Measurements from ENCODE around the gene RIMBP2. TPM values are rescaled to one million over a fixed set of nuclear protein-coding genes. Genes with fewer than 3 reads are reported as not detected.

Gene RIMBP2
- total and polyA plus RNA-seq, 9 of the 15 experiments (the other 6 are each of a cell fraction or from before 2014, with no cell fraction given): not detected

- no peak overlapping the region for H3K27ac ChIP-seq (ENCODE audit: extremely low read depth, low read depth, low read length)
- in situ Hi-C loops (cut with MboI) (no loop called here), intact Hi-C loops (cut with micrococcal nuclease) (no loop called here)
- H3K9ac ChIP-seq (ENCODE audit: insufficient read depth in 1 of 2, low read depth in 2 of 2, low read length in 2 of 2): no peak overlapping the region
- CTCF ChIA-PET (ENCODE audit: low intra/inter-chr PET ratio): no interaction called here
- H3K27me3 ChIP-seq (ENCODE audit: control insufficient read depth in 2 of 2, insufficient read depth in 2 of 2, low read length in 2 of 2): peaks cover 35 to 78% of the 10 kb centered on the region in 2 experiments
- no peak overlapping the region for H3K4me2 ChIP-seq (ENCODE audit: insufficient read depth, low read length)
- no peaks in the 10 kb centered on the region for H3K79me2 ChIP-seq (ENCODE audit: control insufficient read depth, insufficient read depth, low read length)
- H3K9me3 ChIP-seq (replicated peaks; ENCODE audit: control insufficient read depth, insufficient read depth, low read depth, low read length): no peaks in the 10 kb centered on the region
- H3K4me1 ChIP-seq (replicated peaks in 1 of 2; ENCODE audit: control insufficient read depth in 2 of 2, insufficient read depth in 2 of 2, low read length in 2 of 2): peaks cover 0 to 7% of the 10 kb centered on the region in 2 experiments; a peak in 2 of 5 replicates
- DNase-seq (ENCODE audit: extremely low read depth in 1 of 4, low spot score in 3 of 4) (no peak), FAIRE-seq (no peak), ATAC-seq (peak; percentile 60)
- TF ChIP-seq ZZZ3 (IDR thresholded peaks at IDR 0.05): no peak
- no peak for TF ChIP-seq GTF2A2 (tag; IDR thresholded peaks at IDR 0.05)
- no peak for TF ChIP-seq NFRKB (IDR thresholded peaks at IDR 0.05; ENCODE audit: low read depth)
- H3K4me3 ChIP-seq: no peak overlapping the region
- H3K36me3 ChIP-seq (ENCODE audit: control insufficient read depth, insufficient read depth, low read length): no peaks in the 10 kb centered on the region
- no TSS peak for BruUV-seq (replicated peaks)
- WGBS (ENCODE audit: insufficient coverage, low coverage, missing lambda C conversion rate): 3% methylated on average over 33 of the region's 51 CpGs
- POLR2A ChIA-PET: no interaction called here
- H4K20me1 ChIP-seq (replicated peaks; ENCODE audit: control insufficient read depth, insufficient read depth, low read length): 0 out of 2 replicates have a peak, but pooled peaks cover 4% of the 10 kb centered on the region
- H2AFZ ChIP-seq (ENCODE audit: low read depth, low read length): no peak overlapping the region
- no peaks in the 10 kb centered on the region for H3K9me1 ChIP-seq (ENCODE audit: control insufficient read depth, insufficient read depth, low read length)
Observed at GRCh38 chr12:130423991-130424857, 291.9 kb downstream of the RIMBP2 start.

DNA sequence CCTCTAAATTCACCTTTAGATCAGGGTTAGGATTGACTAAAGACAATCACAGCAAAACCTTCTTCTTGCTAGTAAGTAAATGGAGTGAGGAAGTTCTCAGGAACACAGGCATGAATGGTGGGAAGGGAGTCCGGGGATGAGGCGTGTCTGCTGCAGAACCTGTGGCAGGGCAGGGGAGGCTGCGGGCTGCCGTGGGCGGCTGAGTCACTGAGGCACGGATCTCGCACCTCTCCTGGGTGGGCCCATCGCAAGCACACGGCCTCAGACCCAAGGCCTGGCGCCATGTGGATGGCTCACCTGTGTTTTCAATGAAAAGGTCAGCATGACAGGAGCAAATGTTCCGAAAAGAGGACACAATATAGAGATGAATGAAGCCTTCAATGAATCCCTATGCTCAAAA is 293.0 kb downstream of the RIMBP2 start:
- no peak overlapping the region for H3K4me3 ChIP-seq
- DNase-seq (ENCODE audit: extremely low read depth in 1 of 4, low spot score in 3 of 4) (no peak), ATAC-seq (no peak), FAIRE-seq (no peak)
- 0 out of 2 replicates have a peak, but pooled peaks cover 4% of the 10 kb centered on the region for H4K20me1 ChIP-seq (replicated peaks; ENCODE audit: control insufficient read depth, insufficient read depth, low read length)
- intact Hi-C loops (cut with micrococcal nuclease) (no loop called here), in situ Hi-C loops (cut with MboI) (no loop called here)
- peaks cover 0 to 7% of the 10 kb centered on the region in 2 experiments; a peak in 2 of 5 replicates for H3K4me1 ChIP-seq (replicated peaks in 1 of 2; ENCODE audit: control insufficient read depth in 2 of 2, insufficient read depth in 2 of 2, low read length in 2 of 2)
- H3K27me3 ChIP-seq (ENCODE audit: control insufficient read depth in 2 of 2, insufficient read depth in 2 of 2, low read length in 2 of 2): peaks cover 33 to 78% of the 10 kb centered on the region in 2 experiments
- no peaks in the 10 kb centered on the region for H3K9me3 ChIP-seq (replicated peaks; ENCODE audit: control insufficient read depth, insufficient read depth, low read depth, low read length)
- POLR2A ChIA-PET: no interaction called here
- H3K9me1 ChIP-seq (ENCODE audit: control insufficient read depth, insufficient read depth, low read length): no peaks in the 10 kb centered on the region
- H3K9ac ChIP-seq (ENCODE audit: insufficient read depth in 1 of 2, low read depth in 2 of 2, low read length in 2 of 2): no peak overlapping the region
- H3K27ac ChIP-seq (ENCODE audit: extremely low read depth, low read depth, low read length): no peak overlapping the region
- no TSS peak for BruUV-seq (replicated peaks)
- H3K79me2 ChIP-seq (ENCODE audit: control insufficient read depth, insufficient read depth, low read length): no peaks in the 10 kb centered on the region
- TF ChIP-seq, protein P1, sequence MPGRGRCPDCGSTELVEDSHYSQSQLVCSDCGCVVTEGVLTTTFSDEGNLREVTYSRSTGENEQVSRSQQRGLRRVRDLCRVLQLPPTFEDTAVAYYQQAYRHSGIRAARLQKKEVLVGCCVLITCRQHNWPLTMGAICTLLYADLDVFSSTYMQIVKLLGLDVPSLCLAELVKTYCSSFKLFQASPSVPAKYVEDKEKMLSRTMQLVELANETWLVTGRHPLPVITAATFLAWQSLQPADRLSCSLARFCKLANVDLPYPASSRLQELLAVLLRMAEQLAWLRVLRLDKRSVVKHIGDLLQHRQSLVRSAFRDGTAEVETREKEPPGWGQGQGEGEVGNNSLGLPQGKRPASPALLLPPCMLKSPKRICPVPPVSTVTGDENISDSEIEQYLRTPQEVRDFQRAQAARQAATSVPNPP (IDR thresholded peaks at IDR 0.05; ENCODE audit: borderline replicate concordance, insufficient read depth, insufficient read length): no peak
- TF ChIP-seq EZH2 (IDR thresholded peaks at IDR 0.05; ENCODE audit: borderline replicate concordance, low read depth, low read length): 0 out of 2 replicates have a peak, but pooled peaks have one; percentile 39
- CTCF ChIA-PET (ENCODE audit: low intra/inter-chr PET ratio): interaction anchor here (0.6 kb wide), 1 partner anchor 141 kb away, joined by 5 read pairs; no protein-coding TSS in a partner anchor
- no peaks in the 10 kb centered on the region for H3K36me3 ChIP-seq (ENCODE audit: control insufficient read depth, insufficient read depth, low read length)
- H3K4me2 ChIP-seq (ENCODE audit: insufficient read depth, low read length): no peak overlapping the region
- no peak overlapping the region for H2AFZ ChIP-seq (ENCODE audit: low read depth, low read length)
- 0% methylated on average over 9 of the region's 11 CpGs for WGBS (ENCODE audit: insufficient coverage, low coverage, missing lambda C conversion rate)

Measured in K562 (cell line).